ENCODE results near the gene PLEKHJ1. TPM values are rescaled to one million over a fixed set of nuclear protein-coding genes. Genes with fewer than 3 reads are reported as not detected.

PLEKHJ1 gene
- total RNA-seq, 2 donors from 2014 or later, result 45.2 to 45.7 TPM

GRCh38 chr19:2193807-2194206 is 42.3 kb downstream of the PLEKHJ1 start:
- DNase-seq (no peak), ATAC-seq (no peak)
- intact Hi-C loops (cut with DNase I), result no loop called here

GRCh38 chr19:2192862-2193261 is 43.3 kb downstream of the PLEKHJ1 start:
- intact Hi-C loops (cut with DNase I), result no loop called here
- DNase-seq (no peak), ATAC-seq (no peak)

GRCh38 chr19:2191456-2192310 is 44.4 kb downstream of the PLEKHJ1 start:
- intact Hi-C loops (cut with DNase I), result no loop called here
- ATAC-seq (no peak), DNase-seq (no peak)

GRCh38 chr19:2190848-2191455 is 45.2 kb downstream of the PLEKHJ1 start:
- intact Hi-C loops (cut with DNase I), result no loop called here
- DNase-seq, result no peak
- no peak for ATAC-seq

- DNase-seq (no peak), ATAC-seq (no peak)
- intact Hi-C loops (cut with DNase I), result no loop called here
Measured at GRCh38 chr19:2189880-2190279, 46.2 kb downstream of the PLEKHJ1 start.

- DNase-seq (no peak), ATAC-seq (no peak)
- intact Hi-C loops (cut with DNase I), result no loop called here
Measured at GRCh38 chr19:2188708-2189385, 47.3 kb downstream of the PLEKHJ1 start.

- no peak for ATAC-seq
- DNase-seq, result no peak
- intact Hi-C loops (cut with DNase I), result no loop called here
Measured at GRCh38 chr19:2187159-2187558, 49.0 kb downstream of the PLEKHJ1 start.

- ATAC-seq (peak; percentile 88 to 93), DNase-seq (peak; percentile 89)
- intact Hi-C loops (cut with DNase I), result no loop called here
Measured at GRCh38 chr19:2186071-2186846, 49.9 kb downstream of the PLEKHJ1 start.

GRCh38 chr19:2185734-2186070 is 50.4 kb downstream of the PLEKHJ1 start:
- ATAC-seq, result no peak
- intact Hi-C loops (cut with DNase I), result no loop called here

GRCh38 chr19:2184422-2184975 is 51.6 kb downstream of the PLEKHJ1 start:
- intact Hi-C loops (cut with DNase I), result no loop called here
- ATAC-seq (no peak), DNase-seq (no peak)

More at GRCh38 chr19:2185734-2186070, 50.4 kb downstream of the PLEKHJ1 start:
- DNase-seq, result no peak

Small RNA genes lying within 50 kb of the gene (microRNA-seq; reads per million reads assigned to microRNA genes)
- gene MIR1227, result 1.8 to 3.5 reads per million in 2 donors
- 0 reads per million in 2 donors for gene MIR4321

Other genes starting within 250 kb of the PLEKHJ1 start
- 10 to 100 TPM; 51.4 to 54.3 TPM for gene BTBD2, start 220.6 kb downstream of the PLEKHJ1 start, total RNA-seq
- 100 to 1,000 TPM; 127 to 174 TPM for gene MKNK2, start 185.1 kb downstream of the PLEKHJ1 start, total RNA-seq
- gene MOB3A, start 140.0 kb downstream of the PLEKHJ1 start, total RNA-seq, result 10 to 100 TPM; 24.9 to 28.6 TPM
- gene IZUMO4, start 139.4 kb downstream of the PLEKHJ1 start, total RNA-seq, result 1 to 10 TPM in 1 of 2 donors, under 1 TPM in 1; 0.89 to 2.3 TPM
- 100 to 1,000 TPM in 1 of 2 donors, 10 to 100 TPM in 1; 80.6 to 128 TPM for gene AP3D1, start 84.8 kb downstream of the PLEKHJ1 start, total RNA-seq
- 10 to 100 TPM in 1 of 2 donors, 1 to 10 TPM in 1; 9.8 to 16.2 TPM for gene DOT1L, start 72.4 kb downstream of the PLEKHJ1 start, total RNA-seq
- 10 to 100 TPM; 28.8 to 34.4 TPM for gene SF3A2, start 495 bp upstream of the PLEKHJ1 start, total RNA-seq
- gene AMH, start 13.0 kb upstream of the PLEKHJ1 start, total RNA-seq, result 1 to 10 TPM in 1 of 2 donors, under 1 TPM in 1; 0.80 to 1.6 TPM
- gene JSRP1, start 20.1 kb upstream of the PLEKHJ1 start, total RNA-seq, result under 1 TPM in 1 of 2 donors, not detected in 1; 0.27 TPM
- gene PEAK3, start 45.8 kb upstream of the PLEKHJ1 start, total RNA-seq, result 1 to 10 TPM; 1.0 to 2.3 TPM
- gene LINGO3, start 71.8 kb upstream of the PLEKHJ1 start, total RNA-seq, result not detected
- gene LSM7, start 92.3 kb upstream of the PLEKHJ1 start, total RNA-seq, result 10 to 100 TPM; 43.6 to 47.7 TPM
- 10 to 100 TPM; 22.9 to 33.7 TPM for gene SPPL2B, start 92.4 kb upstream of the PLEKHJ1 start, total RNA-seq
- gene TMPRSS9, start 123.9 kb upstream of the PLEKHJ1 start, total RNA-seq, result not detected
- 10 to 100 TPM; 76.8 to 78.7 TPM for gene TIMM13, start 191.3 kb upstream of the PLEKHJ1 start, total RNA-seq
- gene LMNB2, start 220.6 kb upstream of the PLEKHJ1 start, total RNA-seq, result 10 to 100 TPM; 19.5 to 20.6 TPM
- gene GADD45B, start 239.8 kb upstream of the PLEKHJ1 start, total RNA-seq, result 100 to 1,000 TPM in 1 of 2 donors, 10 to 100 TPM in 1; 64.0 to 189 TPM